Chondrocyte (in vitro differentiated cells): ENCODE measurements around the gene OTULINL. TPM values are rescaled to one million over a fixed set of nuclear protein-coding genes. Genes with fewer than 3 reads are reported as not detected.

Experiments used
- DNase-seq: peaks from one replicate; pipeline ENCODE4 v3.0.0; 2021; ENCODE audit warnings: mixed read lengths, low spot score
- H3K27ac Mint-ChIP-seq: one replicate; pipeline ENCODE4 v1.8.0; 2021; ENCODE audit warnings: mild to moderate bottlenecking, moderate library complexity, mixed read lengths; ENCODE audit not compliant: unreplicated experiment
- H3K27me3 Mint-ChIP-seq: 2 replicates; pipeline ENCODE4 v1.8.0; 2021; ENCODE audit warnings: low read depth, mixed read lengths
- H3K36me3 Mint-ChIP-seq: 2 replicates; pipeline ENCODE4 v1.8.0; 2021; ENCODE audit warnings: low read depth, mixed read lengths
- H3K4me1 Mint-ChIP-seq: 2 replicates; pipeline ENCODE4 v1.8.0; 2021; ENCODE audit warnings: low read depth, mild to moderate bottlenecking, mixed read lengths
- H3K4me3 Mint-ChIP-seq: one replicate; pipeline ENCODE4 v1.8.0; 2021; ENCODE audit warnings: mild to moderate bottlenecking, moderate library complexity, mixed read lengths; ENCODE audit not compliant: unreplicated experiment
- H3K9me3 Mint-ChIP-seq: 2 replicates; pipeline ENCODE4 v1.8.0; 2021; ENCODE audit warnings: low read depth, mixed read lengths
- total RNA-seq: library from RNA; stranded (reverse); gene quantifications from 3 replicates; pipeline ENCODE4 v1.2.1, GENCODE V29; 2021
- TF ChIP-seq, protein P1 (sequence below): fragments of 200-600 bp; sonication (generic); IDR thresholded peaks from 2 replicates; pipeline ENCODE4 v1.5.0; 2021; ENCODE audit warnings: antibody characterized with exemption, mild to moderate bottlenecking, moderate library complexity

Gene OTULINL
- total RNA-seq, 1 donor from 2014 or later = 5.6 TPM

DNA sequence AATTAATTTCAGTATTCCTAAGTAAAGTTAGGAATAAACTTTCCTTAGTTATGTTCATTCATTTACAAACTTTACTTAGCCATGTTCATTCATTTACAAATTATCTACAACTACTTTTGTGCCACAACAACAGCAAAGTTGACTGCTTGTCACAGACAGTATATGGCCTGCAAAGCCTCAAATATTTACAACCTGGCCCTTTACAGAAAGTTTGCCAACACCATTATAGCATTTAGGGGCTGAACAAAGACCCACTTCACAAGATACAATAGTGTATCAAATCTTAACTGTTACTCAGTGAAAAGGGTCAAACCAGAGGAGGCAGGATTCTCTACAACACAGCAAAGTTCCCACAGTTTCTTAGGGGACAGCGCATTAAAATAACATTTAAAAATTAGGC, 9.7 kb upstream of the OTULINL start:
- Mint-ChIP-seq H3K4me1 (no peaks in the 10 kb centered on the region), H3K4me3 (no peak overlapping the region), H3K9me3 (no peaks in the 10 kb centered on the region), H3K27ac (no peak overlapping the region), H3K27me3 (peaks cover 4% of the 10 kb centered on the region), H3K36me3 (no peaks in the 10 kb centered on the region)
- TF ChIP-seq, protein P1, sequence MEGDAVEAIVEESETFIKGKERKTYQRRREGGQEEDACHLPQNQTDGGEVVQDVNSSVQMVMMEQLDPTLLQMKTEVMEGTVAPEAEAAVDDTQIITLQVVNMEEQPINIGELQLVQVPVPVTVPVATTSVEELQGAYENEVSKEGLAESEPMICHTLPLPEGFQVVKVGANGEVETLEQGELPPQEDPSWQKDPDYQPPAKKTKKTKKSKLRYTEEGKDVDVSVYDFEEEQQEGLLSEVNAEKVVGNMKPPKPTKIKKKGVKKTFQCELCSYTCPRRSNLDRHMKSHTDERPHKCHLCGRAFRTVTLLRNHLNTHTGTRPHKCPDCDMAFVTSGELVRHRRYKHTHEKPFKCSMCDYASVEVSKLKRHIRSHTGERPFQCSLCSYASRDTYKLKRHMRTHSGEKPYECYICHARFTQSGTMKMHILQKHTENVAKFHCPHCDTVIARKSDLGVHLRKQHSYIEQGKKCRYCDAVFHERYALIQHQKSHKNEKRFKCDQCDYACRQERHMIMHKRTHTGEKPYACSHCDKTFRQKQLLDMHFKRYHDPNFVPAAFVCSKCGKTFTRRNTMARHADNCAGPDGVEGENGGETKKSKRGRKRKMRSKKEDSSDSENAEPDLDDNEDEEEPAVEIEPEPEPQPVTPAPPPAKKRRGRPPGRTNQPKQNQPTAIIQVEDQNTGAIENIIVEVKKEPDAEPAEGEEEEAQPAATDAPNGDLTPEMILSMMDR = no peak
- no peak for DNase-seq

DNA sequence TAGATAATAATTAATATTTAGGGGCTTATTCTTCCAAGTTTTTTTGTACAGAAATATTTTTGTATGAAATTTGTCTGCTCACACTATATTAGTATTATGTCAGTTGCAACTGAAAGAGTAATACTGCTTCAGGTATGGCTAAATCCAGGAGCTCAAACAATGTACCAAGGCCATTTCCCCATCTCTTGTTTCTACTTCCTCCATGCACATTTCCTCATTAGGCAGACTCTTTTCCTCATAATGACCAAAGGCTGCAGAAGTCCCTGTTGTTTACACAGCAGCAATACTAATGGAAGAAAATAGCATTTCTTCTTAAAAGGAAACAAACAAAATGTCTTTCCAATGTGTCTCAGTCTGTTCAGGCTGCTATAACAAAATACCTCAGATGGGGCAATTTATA, 9.2 kb upstream of the OTULINL start:
- TF ChIP-seq, protein P1 = no peak
- Mint-ChIP-seq H3K4me3 (no peak overlapping the region), H3K27me3 (peaks cover 4% of the 10 kb centered on the region), H3K27ac (no peak overlapping the region), H3K9me3 (no peaks in the 10 kb centered on the region), H3K4me1 (no peaks in the 10 kb centered on the region), H3K36me3 (no peaks in the 10 kb centered on the region)
- no peak for DNase-seq

DNA sequence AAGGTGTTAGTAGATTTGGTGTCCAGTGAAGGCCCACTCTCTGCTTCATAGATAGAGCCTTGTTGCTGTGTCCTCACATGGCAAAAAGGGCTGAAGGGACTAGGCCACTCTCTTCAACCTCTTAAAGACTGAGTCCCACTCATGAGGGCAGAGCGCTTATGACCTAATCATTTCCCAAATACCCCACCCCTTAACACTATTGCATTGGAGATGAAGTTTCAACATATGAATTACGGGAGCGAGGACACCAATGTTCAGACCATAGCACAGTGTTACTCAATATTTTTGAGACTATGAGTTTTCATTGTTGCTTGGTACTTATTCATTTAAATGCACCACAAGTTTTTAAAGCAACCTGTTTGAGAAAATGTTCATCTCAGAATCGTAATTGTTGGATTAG, 8.8 kb upstream of the OTULINL start:
- Mint-ChIP-seq H3K27me3 (peaks cover 4% of the 10 kb centered on the region), H3K9me3 (peaks cover 2% of the 10 kb centered on the region), H3K4me1 (no peaks in the 10 kb centered on the region), H3K4me3 (no peak overlapping the region), H3K27ac (no peak overlapping the region), H3K36me3 (no peaks in the 10 kb centered on the region)
- no peak for DNase-seq
- TF ChIP-seq, protein P1 = no peak

DNA sequence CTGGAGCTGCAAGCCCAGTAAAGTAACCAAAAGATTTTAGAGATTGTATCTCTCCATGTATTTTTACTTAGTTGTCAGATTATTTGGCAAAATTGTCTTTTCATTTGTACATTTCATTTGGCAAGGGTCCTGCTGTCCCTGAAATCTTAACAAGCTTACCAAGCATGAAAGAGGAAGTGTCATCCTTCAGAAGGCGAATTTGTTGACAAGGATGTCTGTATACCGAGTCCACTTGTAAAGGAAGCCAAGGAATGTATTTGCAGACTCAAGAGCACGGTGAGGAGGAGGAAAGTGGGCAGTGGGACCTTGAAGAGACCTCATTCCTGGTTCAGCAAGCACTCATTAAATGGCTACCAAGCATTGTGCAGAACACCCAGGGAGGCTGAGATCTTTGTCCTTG, 7.5 kb upstream of the OTULINL start:
- Mint-ChIP-seq H3K4me1 (no peaks in the 10 kb centered on the region), H3K9me3 (peaks cover 4% of the 10 kb centered on the region), H3K27me3 (peaks cover 13% of the 10 kb centered on the region), H3K36me3 (no peaks in the 10 kb centered on the region), H3K4me3 (no peak overlapping the region), H3K27ac (no peak overlapping the region)
- no peak for DNase-seq
- TF ChIP-seq, protein P1 = no peak

DNA sequence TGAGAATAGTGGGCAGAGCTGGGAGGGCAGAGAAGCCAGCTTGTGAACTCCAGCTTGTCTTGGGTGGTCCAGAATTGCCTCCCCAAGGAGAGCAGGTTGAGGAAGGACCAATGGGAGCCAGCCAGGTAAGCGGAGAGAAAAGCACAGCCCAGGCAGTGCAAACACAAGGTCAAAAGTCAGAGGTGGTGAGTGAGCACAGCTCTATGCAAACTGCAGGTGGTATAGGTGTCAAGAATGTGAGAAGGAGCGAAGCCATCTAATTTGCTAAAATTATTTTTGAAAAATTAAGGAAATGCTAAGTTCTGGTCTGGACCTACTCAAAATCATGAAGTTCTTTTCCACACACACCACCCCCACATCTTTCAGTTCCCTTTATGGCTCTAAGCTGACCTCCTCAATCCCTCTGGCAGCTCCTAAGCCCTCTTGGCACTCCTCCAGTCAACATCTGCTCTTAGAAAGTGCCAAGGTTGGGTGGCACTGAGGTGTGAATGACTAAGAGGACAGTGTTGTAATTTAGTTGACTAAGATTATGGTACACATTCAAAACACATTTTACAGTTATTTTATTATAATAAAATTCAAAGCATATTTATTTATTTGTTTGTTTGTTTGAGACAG, 6.6 kb upstream of the OTULINL start:
- Mint-ChIP-seq H3K27me3 (peaks cover 15% of the 10 kb centered on the region), H3K27ac (no peak overlapping the region), H3K36me3 (no peaks in the 10 kb centered on the region), H3K9me3 (peaks cover 4% of the 10 kb centered on the region), H3K4me3 (no peak overlapping the region), H3K4me1 (no peaks in the 10 kb centered on the region)
- DNase-seq = no peak
- TF ChIP-seq, protein P1 = no peak
